Heart right ventricle (tissue), 16 donors: ENCODE measurements around the gene MOV10. TPM values are rescaled to one million over a fixed set of nuclear protein-coding genes. Genes with fewer than 3 reads are reported as not detected.

ENCODE experiments used
- ATAC-seq, 8 donors: fragments of 200-7000 bp; cut with Tn5 transposase; one replicate each; pipeline ENCODE4 v1.9.1; 2020; ENCODE audit warnings: mild to moderate bottlenecking in 8 of 8, moderate library complexity in 8 of 8, moderate number of reproducible peaks in 1 of 8
- DNase-seq, 2 donors: peaks; one replicate each; pipeline ENCODE4 v3.0.0-alpha.2; 2020
- H3K27ac ChIP-seq, 10 donors: fragments of 200-600 bp; sonication (generic) in 2 of 10; one replicate each; pipeline versions ENCODE4 v1.5.0 to v1.8.0; 2020 to 2022; ENCODE audit warnings: mild to moderate bottlenecking in 3 of 10
- H3K27me3 ChIP-seq, 7 donors: fragments of 200-600 bp; one replicate each; pipeline ENCODE4 v1.8.0; 2021 to 2022; ENCODE audit warnings: mild to moderate bottlenecking in 2 of 7
- H3K36me3 ChIP-seq, 9 donors: fragments of 200-600 bp; sonication (generic) in 1 of 9; one replicate each; pipeline versions ENCODE4 v1.5.0 to v1.8.0; 2020 to 2022; ENCODE audit warnings: mild to moderate bottlenecking in 2 of 9
- H3K4me1 ChIP-seq, 9 donors: fragments of 200-600 bp; sonication (generic) in 1 of 9; one replicate each; pipeline versions ENCODE4 v1.5.0 to v1.8.0; 2020 to 2022; ENCODE audit warnings: mild to moderate bottlenecking in 4 of 9
- H3K4me3 ChIP-seq, 10 donors: fragments of 200-600 bp; sonication (generic) in 2 of 10; one replicate each; pipeline versions ENCODE4 v1.5.0 to v1.8.0; 2020 to 2022; ENCODE audit warnings: mild to moderate bottlenecking in 7 of 10, moderate library complexity in 2 of 10
- H3K9me3 ChIP-seq, 11 donors: fragments of 200-600 bp in 10 of 11; sonication (generic) in 2 of 11; one replicate each; pipeline versions ENCODE4 v1.5.0 to v1.8.0; 2013 to 2022; ENCODE audit warnings: mild to moderate bottlenecking in 2 of 11, control low read depth in 1 of 11, moderate library complexity in 1 of 11
- WGBS, 2 donors: extraction: QIAGEN DNeasy Blood & Tissue Kit; methylation state at CpG; one replicate each; pipeline ENCODE4 v1.1.7; 2013; ENCODE audit warnings: inconsistent platforms in 1 of 2; 5-methylcytosine and 5-hydroxymethylcytosine counted together
- intact Hi-C, 10 donors: fragments of 100-400 bp; cut with DNase I; formaldehyde crosslinking; loops; one replicate each; pipeline versions ENCODE4 v1.11.1 to v1.14.2; 2022
- polyA plus RNA-seq, 2 donors: library from polyadenylated mRNA; stranded (reverse); fragments of 200-250 nt; gene quantifications; one replicate each; pipeline ENCODE4 v1.2.3, GENCODE V29; 2013
- total RNA-seq, 10 donors: library from RNA; stranded (reverse); fragmentation: NEBNext Ultra II Directional in 3 of 10; extraction: Animal tissue kit (Norgen Biotek cat#: 25700) in 3 of 10; gene quantifications; one replicate each; pipeline versions ENCODE4 v1.2.1 to v1.2.4, GENCODE V29; 2021 to 2023
- TF ChIP-seq, protein P1 (sequence below), 9 donors: fragments of 200-600 bp; sonication (generic) in 2 of 9; IDR thresholded peaks; one replicate each; pipeline versions ENCODE4 v1.5.0 to v1.8.0; 2021 to 2022; ENCODE audit warnings: antibody characterized with exemption in 9 of 9, mild to moderate bottlenecking in 5 of 9, moderate library complexity in 1 of 9
- donor health status: Arrhythmogenic right ventricular cardiomyopathy.
- donor health status: ischemic (EF 13 %, LVEDD 7.1; RV severe dilation, severe dysfunction).
- donor health status: healthy with polysubstance abuse.
- donor health status: DM: no; HTN: yes; CAD: no.
- donor health status: DM: no; HTN: no; CAD: no.
- donor health status: ischemic (EF 25% LVEDD 6.9; RV normal size, moderate dysfunction).
- donor health status: ischemic (EF 25% LVEDD 5.7; RV mildly dilated, moderate dysfunction).
- donor health status: healthy.
- donor health status: DM: yes; HTN: yes; CAD: no.
- donor health status: Ischemic cardiomyopathy.
- donor health status: ischemic (EF 35%, LVEDD 5.7; RV mildly dilated, moderate dysfunction).
- donor health status: nonischemic (EF 11% LVEDD 7.7; RV severe dilation, severe dysfunction).
- donor health status: DM: yes; HTN: yes; CAD: no.
- donor health status: PGD.
- donor health status: ischemic (EF 29% LVEDD 5.4; RV normal size, mild dysfunction).
- donor health status: nonischemic (EF 23%, LVEDD 6.1; RV moderate dilation, normal function).

The MOV10 gene
- total and polyA plus RNA-seq, 12 donors, result 6.3 to 69.4 (median 14.2) TPM

DNA sequence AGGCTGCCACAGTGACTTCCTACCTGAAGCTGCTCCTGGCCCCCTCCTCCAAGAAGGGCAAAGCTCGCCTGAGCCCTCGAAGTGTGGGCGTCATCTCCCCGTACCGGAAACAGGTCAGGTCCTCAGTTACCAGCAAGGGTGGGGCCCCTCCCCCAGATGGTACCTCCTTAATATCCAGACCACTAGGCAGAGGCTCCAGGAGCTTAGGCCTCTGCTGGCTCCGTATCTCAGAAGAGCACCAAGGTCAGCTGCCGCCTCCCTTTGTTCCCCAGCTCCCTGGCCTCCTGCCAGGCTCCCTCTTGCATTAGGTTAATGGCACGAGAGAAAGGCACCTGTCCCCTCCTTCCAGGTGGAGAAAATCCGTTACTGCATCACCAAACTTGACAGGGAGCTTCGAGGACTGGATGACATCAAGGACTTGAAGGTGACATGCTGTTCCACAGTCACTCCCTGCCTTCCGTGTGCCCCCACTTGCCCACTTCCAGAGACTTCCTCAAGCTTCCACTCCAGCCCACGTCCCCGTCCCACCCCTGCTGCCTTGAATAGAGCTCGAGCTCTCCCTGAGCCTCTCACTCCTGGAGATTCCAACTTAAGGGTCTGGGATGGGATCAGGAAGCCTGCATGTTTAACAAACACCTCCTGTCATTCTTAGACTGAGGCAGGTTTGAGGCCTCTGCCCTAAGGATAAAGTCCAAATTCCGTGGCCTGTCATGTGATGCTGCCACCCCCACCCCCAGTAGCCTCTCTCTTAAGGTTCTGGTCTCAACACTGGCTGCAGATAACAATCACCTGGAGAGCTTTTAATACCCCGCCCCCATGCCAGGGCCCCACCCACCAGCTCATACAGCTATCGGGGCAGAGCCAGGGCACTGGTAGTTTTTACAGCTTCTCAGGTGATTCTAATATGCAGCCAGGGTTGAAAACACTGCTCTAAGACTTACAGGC lies 24.2 kb downstream of the MOV10 start:
- peak overlapping the region; percentile 5 to 100 (median 91) for H3K27ac ChIP-seq
- peaks cover 31 to 68% (median 61%) of the 10 kb centered on the region in 9 donors for H3K4me1 ChIP-seq
- TF ChIP-seq, protein P1, sequence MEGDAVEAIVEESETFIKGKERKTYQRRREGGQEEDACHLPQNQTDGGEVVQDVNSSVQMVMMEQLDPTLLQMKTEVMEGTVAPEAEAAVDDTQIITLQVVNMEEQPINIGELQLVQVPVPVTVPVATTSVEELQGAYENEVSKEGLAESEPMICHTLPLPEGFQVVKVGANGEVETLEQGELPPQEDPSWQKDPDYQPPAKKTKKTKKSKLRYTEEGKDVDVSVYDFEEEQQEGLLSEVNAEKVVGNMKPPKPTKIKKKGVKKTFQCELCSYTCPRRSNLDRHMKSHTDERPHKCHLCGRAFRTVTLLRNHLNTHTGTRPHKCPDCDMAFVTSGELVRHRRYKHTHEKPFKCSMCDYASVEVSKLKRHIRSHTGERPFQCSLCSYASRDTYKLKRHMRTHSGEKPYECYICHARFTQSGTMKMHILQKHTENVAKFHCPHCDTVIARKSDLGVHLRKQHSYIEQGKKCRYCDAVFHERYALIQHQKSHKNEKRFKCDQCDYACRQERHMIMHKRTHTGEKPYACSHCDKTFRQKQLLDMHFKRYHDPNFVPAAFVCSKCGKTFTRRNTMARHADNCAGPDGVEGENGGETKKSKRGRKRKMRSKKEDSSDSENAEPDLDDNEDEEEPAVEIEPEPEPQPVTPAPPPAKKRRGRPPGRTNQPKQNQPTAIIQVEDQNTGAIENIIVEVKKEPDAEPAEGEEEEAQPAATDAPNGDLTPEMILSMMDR (IDR thresholded peaks at IDR 0.05), result no peak
- no peak overlapping the region for H3K4me3 ChIP-seq
- no peaks in the 10 kb centered on the region for H3K27me3 ChIP-seq
- H3K9me3 ChIP-seq, result no peaks in the 10 kb centered on the region
- intact Hi-C loops, result no loop called here
- DNase-seq (peak in 1 of 2 donors; percentile 67), ATAC-seq (no peak)
- peaks cover 0 to 99% (median 44%) of the 10 kb centered on the region in 9 donors for H3K36me3 ChIP-seq
- WGBS, 2 donors, result 45 to 52% methylated on average over 17 of the region's 17 CpGs

GRCh38 chr1:112699425-112700144 lies 25.1 kb downstream of the MOV10 start:
- Histone ChIP-seq H3K9me3 (no peaks in the 10 kb centered on the region), H3K27me3 (no peaks in the 10 kb centered on the region), H3K4me1 (peaks cover 37 to 77% (median 70%) of the 10 kb centered on the region in 9 donors), H3K4me3 (peak overlapping the region in 1 of 10 donors; percentile 9), H3K27ac (peak overlapping the region; percentile 67 to 100 (median 92)), H3K36me3 (peaks cover 0 to 97% (median 36%) of the 10 kb centered on the region in 9 donors)
- WGBS, 2 donors, result 67 to 69% methylated on average over 13 of the region's 13 CpGs
- intact Hi-C loops, result loop anchor here in 3 of 10 donors (10.0 kb wide), 4 partner anchors 75 to 965 kb away; partner anchors contain the start of genes INKA2 (in 1 of the 3) and WNT2B (in 1 of the 3)
- DNase-seq (no peak), ATAC-seq (no peak)
- TF ChIP-seq, protein P1 (IDR thresholded peaks at IDR 0.05), result no peak

DNA sequence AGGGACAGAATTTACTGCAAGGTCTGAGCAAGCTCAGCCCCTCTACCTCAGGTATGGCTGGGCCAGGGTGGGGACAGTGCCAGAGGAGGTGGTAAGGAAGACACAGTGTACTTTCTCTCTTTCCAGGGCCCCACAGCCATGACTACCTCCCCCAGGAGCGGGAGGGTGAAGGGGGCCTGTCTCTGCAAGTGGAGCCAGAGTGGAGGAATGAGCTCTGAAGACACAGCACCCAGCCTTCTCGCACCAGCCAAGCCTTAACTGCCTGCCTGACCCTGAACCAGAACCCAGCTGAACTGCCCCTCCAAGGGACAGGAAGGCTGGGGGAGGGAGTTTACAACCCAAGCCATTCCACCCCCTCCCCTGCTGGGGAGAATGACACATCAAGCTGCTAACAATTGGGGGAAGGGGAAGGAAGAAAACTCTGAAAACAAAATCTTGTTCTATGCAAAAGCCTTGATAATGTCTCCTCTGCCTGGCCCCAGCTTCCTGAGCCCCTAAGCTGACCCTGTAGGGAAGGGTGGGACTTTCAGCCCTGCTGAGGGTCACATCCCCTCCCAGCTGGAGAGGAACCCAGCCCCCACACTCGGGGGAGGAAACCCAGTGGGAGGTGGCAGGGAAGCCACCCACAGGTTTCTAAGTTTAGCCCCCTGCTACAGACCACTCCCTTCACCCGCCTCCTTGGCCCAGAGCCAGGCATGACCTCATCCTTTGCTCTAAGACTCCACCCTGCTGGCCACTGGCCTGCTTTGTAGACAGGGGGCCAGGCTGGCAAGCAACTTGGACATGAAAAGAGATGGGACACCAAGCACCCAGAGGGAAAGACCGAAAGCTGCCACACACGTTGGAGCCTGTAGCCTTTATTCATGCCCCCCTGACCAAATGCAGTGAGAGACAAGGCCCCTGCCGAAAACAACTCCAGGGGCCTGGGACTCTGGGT lies 26.1 kb downstream of the MOV10 start:
- Histone ChIP-seq H3K9me3 (no peaks in the 10 kb centered on the region), H3K4me3 (peak overlapping the region in 2 of 10 donors; percentile 14 to 16), H3K27ac (peak overlapping the region; percentile 67 to 100 (median 92)), H3K36me3 (peaks cover 0 to 87% (median 27%) of the 10 kb centered on the region in 9 donors), H3K27me3 (no peaks in the 10 kb centered on the region), H3K4me1 (peaks cover 37 to 87% (median 79%) of the 10 kb centered on the region in 9 donors)
- intact Hi-C loops, result loop anchor here in 3 of 10 donors (10.0 kb wide), 4 partner anchors 76 to 966 kb away; partner anchors contain the start of genes INKA2 (in 1 of the 3) and WNT2B (in 1 of the 3)
- TF ChIP-seq, protein P1 (IDR thresholded peaks at IDR 0.05), result peak in 6 of 9 donors; percentile 6 to 40 (median 24)
- peak; percentile 71 to 86 (median 82) for ATAC-seq
- 14 to 16% methylated on average over 7 of the region's 7 CpGs for WGBS, 2 donors
- DNase-seq, result peak; percentile 99
